ENCODE results near the gene IFT57.

The IFT57 gene

DNA sequence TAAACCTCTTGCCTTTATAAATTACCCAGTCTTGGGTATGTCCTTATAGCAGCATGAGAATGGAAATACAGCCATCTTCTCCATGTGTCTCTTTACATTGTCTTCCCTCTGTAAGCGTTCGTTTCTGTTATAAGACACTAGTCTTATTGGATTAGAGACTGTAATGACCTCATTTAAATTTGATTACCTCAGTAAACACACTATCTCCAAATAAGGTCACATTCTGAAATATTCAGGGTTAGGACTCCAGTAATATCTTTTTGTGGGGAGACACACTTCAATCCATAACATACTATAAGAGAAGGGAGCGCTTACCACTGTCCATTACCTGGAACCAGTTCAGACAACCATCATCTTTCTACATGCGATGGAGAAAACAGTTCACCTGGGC, 97.1 kb downstream of the IFT57 start:
- DNase-seq (ENCODE audit: low read depth in 2 of 2) = no peak

DNA sequence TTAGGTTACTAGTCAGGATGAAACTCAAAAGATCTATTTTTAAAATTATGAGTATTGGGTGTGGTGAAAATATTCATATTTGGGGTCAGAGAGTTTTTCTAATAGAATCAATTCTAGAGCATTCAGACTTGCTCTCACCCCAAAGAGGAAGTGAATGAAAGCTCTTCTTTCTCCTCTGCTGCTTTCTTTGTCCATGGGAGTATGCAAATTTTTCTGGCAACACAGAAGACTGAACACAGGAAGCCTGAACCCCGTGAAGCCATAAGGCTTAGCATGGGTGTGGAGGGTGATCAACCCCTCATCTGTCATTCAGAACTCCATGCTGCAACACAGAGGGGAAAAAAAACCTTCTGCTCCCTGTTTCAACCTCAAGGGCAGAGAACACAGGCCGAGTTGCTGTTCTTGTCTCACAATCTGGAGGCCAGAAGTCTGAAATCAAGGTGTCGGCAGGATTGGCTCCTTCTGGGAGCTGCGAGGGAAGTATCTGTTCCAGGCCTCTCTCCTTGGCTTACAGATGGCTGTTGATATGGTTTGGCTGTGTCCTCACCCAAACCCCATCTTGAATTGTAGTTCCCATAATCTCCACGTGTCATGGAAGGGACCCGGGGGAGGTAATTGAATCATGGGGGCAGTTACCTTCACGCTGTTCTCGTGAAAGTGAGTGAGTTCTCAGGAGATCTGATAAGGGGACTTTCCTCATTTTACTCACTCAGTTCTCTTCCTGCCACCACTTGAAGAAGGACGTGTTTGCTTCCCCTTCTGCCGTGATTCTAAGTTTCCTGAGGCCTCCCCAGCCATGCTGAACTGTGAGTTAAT, 97.7 kb downstream of the IFT57 start:
- peak; percentile 41 to 75 for DNase-seq (ENCODE audit: low read depth in 2 of 2)

DNA sequence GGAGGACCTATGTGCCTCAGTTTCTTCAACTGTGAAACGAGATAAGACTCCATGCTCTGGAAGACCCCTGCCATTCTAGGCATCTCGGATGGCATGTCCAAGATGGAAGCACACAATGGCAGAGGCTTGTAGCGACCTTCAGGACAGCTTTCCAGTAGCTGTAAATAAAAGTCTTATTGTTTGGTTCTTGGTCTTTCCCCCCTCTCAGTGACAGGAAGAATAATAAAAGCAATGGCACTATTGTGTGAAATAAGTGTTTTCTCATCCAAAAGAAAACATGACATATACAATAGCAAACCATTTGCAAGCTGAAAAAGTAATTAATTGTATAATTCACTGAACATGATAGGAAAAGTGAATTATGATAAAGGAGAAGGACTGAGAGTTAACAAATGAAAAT, 98.9 kb downstream of the IFT57 start:
- no peak for DNase-seq (ENCODE audit: low read depth in 2 of 2)

DNA sequence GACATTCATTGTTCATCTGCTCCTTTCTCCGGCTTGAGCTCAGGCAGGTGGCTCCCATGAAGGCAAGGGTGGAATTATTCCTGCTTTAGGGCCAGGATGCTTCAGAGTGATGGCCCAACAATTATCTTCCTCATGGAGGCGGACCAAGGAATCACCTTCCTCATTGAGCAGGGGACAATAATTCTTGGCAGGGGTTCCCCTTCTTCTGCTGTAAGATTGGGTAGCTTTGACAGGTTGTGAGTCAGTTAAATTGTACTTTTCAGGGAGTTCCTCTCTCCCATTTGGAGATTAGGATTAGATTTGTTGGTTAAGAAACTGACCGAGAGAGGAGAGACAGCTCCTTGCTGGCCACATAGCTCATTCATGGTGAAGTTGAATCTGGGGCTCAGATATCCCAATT, 99.9 kb downstream of the IFT57 start:
- no peak for DNase-seq (ENCODE audit: low read depth in 2 of 2)

DNA sequence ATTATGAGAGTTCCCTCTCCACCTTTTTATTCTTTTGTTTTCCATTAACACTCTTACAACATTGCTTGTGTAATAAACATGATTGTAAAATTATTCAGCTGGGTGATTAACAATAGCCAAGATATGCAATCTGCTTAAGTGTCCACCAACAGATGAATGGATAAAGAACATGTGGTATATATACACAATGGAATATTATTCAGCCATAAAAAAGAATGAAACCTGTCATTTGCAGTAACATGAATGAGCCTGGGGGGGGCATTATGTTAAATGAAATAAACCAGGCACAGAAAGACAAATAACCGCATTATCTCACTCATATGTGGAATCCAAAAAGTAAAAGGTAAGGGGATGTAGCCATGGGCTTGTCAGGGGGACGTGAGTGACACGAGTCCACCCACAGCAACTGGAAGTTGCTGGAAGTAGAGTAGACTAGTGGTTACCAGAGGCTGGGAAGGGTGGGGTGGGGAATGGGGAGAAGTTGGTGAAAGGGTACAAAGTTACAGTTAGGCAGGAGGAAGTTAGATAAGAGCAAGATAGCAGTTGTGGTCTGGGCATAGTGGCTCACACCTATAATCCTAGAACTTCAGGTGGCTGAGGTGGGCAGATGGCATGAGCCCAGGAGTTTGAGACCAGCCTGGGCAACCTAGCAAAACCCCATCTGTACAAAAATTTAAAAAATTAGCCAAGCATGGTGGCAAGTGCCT, 102.7 kb downstream of the IFT57 start:
- no peak for DNase-seq (ENCODE audit: low read depth in 2 of 2)

DNA sequence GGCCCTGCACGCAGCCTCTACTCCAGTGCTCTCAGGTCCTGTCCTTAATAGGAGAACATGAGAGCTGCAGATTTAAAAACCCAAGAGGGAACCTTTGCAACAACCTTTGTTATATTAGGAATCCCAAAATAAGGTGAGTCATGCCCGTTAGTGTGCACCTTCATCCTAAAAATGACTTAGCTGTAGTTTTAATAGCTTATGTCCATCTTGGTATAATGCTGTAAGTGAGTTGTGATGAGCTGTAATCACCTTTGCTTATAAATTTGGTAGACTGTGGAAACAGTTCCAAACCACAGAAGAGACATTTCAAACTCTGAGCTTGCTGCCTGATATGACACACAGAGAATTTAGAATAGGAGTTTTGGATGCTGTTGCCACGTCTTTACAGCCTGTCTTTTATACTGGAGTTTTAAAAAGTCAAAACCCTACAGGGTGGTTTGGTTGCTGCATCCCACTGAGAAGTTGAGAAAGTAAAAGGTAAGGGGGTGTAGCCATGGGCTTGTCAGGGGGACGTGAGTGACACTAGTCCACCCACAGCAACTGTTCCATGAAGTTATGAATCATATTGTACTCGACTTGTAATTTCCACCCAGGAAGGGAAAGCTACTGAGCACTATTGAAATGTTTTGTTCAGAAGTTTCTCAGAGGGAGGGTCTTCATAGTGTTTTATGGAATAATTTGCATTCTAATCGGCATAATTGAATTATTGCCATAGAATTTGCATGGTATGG, 104.0 kb downstream of the IFT57 start:
- DNase-seq (ENCODE audit: low read depth in 2 of 2) = no peak

DNA sequence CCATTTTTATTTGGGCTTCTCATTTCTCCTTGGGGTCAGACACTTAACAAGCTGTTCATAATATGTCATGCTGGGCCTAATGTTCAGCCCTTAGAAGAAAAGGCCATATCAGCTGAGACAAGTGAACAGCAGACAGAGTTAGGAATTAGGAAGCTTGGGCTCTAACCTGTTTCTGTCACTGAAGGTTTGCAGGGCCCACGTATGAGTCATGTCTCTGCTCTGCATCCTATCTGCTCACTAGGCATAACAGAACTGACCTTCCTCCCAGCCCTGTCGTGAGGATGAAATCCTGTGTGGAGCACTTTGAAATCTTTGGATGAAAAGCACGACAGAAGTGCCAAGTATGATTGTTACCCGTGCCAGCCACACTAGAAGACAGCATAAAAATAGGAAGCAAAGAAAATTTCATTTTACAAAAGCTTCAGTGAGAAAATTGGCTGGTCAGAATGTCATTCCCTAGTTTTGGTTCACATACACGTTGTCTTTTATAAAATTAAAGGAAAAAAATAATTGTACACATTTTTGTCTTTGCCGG, 104.9 kb downstream of the IFT57 start:
- DNase-seq (ENCODE audit: low read depth in 2 of 2) = no peak

DNA sequence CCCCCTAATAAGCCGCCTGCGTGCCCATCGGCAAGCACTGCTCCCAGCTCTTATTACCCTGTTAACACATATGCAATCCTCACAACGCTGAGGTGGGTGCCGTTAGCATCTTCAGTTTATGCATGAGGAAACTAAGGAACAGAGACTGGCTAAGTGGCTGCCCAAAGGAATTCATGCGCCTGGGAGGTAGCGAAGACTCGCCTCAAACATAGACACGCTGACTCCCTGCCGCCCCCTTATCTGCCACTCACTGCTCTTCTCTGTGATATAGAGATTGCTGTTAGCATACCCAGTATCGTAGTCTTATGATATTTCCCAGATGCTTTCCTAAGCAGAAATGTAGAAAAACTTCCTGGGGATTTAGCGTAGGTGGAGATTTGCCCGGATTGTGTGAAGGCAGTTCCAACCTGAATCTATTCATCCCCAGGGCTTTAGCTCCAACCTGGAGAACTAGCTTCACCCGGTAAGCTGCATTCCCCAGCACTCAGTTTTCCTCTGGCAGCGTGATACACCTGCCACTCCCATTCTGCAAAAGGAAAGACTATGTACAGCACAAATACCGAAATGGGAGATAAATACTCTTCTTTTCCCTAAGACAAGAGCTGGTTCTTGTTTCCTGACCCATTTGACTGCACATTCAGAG, 107.7 kb downstream of the IFT57 start:
- DNase-seq (ENCODE audit: low read depth in 2 of 2) = no peak

DNA sequence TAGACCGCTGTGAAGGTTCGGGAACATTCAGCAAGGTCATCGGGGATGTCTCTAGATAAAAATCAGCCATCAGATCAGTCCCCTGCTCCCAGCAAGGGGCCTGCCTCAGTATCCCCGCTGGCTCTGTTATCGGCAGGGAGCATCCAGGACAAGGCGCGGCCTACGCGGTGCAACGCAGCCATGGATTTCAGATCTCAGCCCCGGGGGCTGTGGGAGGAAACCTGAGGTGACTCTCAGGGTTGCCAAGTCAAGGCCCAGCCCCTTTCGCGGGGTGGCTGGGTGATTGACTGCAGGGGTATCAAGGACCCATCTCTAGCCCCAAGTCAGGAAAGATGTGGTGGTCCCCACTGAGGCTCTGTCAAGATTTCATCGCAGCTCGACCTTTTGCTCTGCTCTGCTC, 108.2 kb downstream of the IFT57 start:
- DNase-seq (ENCODE audit: low read depth in 2 of 2) = no peak

DNA sequence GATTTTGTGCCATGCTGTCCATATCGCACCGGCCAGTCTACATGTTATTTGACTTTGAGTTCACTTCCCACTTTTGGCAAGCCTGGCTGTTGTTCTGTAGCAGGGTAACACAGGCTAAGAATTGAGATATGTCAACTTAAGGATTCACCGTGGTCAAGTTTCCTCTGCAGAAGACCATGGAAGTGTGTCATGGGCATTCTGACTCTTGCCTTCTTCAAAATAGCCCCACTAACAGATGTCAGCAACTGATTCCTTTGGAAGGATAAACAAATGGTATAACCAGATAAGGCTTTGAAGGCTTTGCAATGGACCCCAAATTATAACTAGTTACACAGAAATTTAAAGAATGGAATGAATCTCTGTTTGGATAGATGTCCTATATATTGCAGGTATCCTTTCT, 111.3 kb downstream of the IFT57 start:
- DNase-seq (ENCODE audit: low read depth in 2 of 2) = no peak
